ENCODE measurements around the gene SLX4IP. TPM values are rescaled to one million over a fixed set of nuclear protein-coding genes. Genes with fewer than 3 reads are reported as not detected.
A peak's percentile ranks its signal among the peaks of the same experiment; 100 is the strongest.

The SLX4IP gene
- total RNA-seq, 4 donors from 2014 or later = 6.3 to 8.3 (median 7.4) TPM

DNA sequence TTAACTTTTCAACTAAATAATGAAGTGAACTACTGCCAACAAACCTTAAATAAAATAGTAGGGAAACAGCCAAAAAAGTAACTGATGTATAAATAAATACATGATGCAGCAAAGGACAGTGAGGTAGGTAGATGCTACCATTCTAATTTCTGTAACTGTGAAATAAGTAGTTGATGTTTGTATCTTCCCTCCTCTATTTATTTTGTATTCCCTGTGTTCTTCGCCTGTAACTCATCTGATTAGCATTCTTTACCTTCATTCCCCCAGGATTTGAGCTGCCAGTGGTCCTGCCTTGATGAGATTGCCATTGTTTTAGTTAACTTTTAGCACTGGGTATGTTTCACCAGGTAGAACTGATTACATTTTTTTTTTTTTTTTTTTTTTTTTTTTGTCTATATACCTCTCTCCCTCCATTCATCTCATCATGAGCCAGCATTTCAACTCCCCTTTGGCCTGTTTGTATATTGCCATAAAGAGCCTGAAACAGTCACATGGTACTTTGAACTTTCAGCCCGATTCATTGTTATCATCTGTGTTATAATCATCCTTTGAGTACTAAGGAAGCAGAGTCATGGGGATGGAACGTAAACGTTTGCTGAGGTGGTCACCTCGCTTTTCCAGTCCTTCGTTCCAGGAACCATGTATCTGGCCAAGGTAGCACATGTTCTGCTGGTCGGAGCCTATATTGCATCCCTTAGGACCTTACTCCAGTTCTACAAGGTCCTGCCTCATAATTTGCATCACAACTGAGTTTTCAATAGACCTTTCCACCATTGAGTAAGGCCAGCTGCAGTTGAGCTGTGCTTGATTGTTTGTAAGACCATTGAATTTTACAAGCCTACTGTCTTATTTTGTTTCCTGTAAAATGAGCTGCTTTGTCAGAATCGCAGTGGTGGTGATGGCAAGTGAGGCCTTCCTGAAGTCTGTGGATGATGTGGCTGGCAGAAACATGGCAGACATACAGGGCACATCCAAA is 131.1 kb downstream of the SLX4IP start:
- intact Hi-C loops (cut with DNase I) = no loop called here
- H3K27ac ChIP-seq = peak overlapping the region in 2 of 3 donors; percentile 27 to 56
- 82 to 93% methylated on average over 7 to 8 of the region's 8 CpGs for WGBS, 2 donors

DNA sequence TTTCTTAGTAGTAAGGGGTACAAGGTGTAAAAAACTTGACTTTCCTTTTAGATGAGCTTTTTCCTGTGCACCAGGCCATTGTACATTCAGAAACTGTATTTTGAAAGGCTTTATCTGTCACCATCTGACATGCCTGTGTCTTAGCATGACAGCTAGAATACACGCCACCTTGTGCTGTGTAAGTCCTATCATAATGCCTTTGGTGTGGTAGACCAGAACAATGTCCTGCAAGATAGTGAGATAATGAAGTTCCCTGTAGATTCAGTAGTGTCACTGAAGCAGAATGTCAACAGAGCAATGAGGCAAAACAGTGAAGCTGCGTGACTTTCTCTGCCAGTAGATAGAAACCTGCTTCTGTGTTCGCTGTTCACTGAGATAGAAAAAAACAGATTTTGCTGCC is 132.9 kb downstream of the SLX4IP start:
- DNase-seq = peak in 1 of 2 donors; percentile 17
- Histone ChIP-seq H3K4me1 (peaks cover 9 to 18% of the 10 kb centered on the region in 2 donors), H3K9me3 (no peaks in the 10 kb centered on the region), H3K36me3 (no peaks in the 10 kb centered on the region), H3K27ac (peak overlapping the region in 2 of 3 donors; percentile 18 to 24), H3K4me3 (replicated peaks in 1 of 3) (no peak overlapping the region), H3K27me3 (no peaks in the 10 kb centered on the region)
- no peak for TF ChIP-seq POLR2A (IDR thresholded peaks at IDR 0.05)
- TF ChIP-seq, protein P1, sequence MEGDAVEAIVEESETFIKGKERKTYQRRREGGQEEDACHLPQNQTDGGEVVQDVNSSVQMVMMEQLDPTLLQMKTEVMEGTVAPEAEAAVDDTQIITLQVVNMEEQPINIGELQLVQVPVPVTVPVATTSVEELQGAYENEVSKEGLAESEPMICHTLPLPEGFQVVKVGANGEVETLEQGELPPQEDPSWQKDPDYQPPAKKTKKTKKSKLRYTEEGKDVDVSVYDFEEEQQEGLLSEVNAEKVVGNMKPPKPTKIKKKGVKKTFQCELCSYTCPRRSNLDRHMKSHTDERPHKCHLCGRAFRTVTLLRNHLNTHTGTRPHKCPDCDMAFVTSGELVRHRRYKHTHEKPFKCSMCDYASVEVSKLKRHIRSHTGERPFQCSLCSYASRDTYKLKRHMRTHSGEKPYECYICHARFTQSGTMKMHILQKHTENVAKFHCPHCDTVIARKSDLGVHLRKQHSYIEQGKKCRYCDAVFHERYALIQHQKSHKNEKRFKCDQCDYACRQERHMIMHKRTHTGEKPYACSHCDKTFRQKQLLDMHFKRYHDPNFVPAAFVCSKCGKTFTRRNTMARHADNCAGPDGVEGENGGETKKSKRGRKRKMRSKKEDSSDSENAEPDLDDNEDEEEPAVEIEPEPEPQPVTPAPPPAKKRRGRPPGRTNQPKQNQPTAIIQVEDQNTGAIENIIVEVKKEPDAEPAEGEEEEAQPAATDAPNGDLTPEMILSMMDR (IDR thresholded peaks at IDR 0.05) = no peak
- intact Hi-C loops (cut with DNase I) = no loop called here
- 63 to 71% methylated on average over 3 of the region's 3 CpGs for WGBS, 2 donors

More for the DNA sequence above, 131.1 kb downstream of the SLX4IP start:
- no peak for DNase-seq
- H3K9me3 ChIP-seq = no peaks in the 10 kb centered on the region
- no peak overlapping the region for H3K4me3 ChIP-seq (replicated peaks in 1 of 3)
- no peaks in the 10 kb centered on the region for H3K27me3 ChIP-seq
- TF ChIP-seq POLR2A (IDR thresholded peaks at IDR 0.05) = no peak
- TF ChIP-seq, protein P1 (IDR thresholded peaks at IDR 0.05) = no peak
- peaks cover 8 to 9% of the 10 kb centered on the region in 2 donors for H3K4me1 ChIP-seq
- H3K36me3 ChIP-seq = no peaks in the 10 kb centered on the region

DNA sequence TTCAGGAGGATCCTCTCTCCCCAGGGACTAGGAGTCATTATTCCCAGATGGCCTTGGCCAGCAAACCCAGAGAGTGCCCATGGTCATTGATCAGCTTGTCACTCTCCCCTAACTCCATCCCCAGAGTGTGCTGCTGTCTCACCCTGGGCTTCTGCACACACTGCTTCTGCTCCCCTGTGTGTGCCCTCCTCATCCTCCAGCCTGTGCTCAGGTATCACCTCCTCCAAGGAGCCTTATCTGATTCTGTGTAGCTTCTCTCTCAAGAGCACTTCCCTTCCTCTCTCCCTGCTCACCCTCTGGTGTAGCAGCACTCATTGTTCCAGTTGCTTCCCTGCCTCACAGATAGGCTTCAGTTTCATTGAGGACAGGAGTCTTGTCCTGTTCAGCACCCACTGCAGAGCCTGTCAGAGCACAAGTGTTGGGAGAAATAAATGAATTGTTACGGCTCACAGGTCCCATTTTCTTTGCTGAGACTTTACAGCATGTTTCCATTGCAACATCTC is 136.3 kb downstream of the SLX4IP start:
- 88 to 93% methylated on average over 1 of the region's 1 CpG for WGBS, 2 donors
- H3K36me3 ChIP-seq = no peaks in the 10 kb centered on the region
- TF ChIP-seq, protein P1 (IDR thresholded peaks at IDR 0.05) = no peak
- no peak for TF ChIP-seq POLR2A (IDR thresholded peaks at IDR 0.05)
- intact Hi-C loops (cut with DNase I) = no loop called here
- no peaks in the 10 kb centered on the region for H3K9me3 ChIP-seq
- peaks cover 17 to 36% of the 10 kb centered on the region in 2 donors for H3K4me1 ChIP-seq
- H3K4me3 ChIP-seq (replicated peaks in 1 of 3) = no peak overlapping the region
- H3K27me3 ChIP-seq = no peaks in the 10 kb centered on the region
- no peak for DNase-seq
- no peak overlapping the region for H3K27ac ChIP-seq

DNA sequence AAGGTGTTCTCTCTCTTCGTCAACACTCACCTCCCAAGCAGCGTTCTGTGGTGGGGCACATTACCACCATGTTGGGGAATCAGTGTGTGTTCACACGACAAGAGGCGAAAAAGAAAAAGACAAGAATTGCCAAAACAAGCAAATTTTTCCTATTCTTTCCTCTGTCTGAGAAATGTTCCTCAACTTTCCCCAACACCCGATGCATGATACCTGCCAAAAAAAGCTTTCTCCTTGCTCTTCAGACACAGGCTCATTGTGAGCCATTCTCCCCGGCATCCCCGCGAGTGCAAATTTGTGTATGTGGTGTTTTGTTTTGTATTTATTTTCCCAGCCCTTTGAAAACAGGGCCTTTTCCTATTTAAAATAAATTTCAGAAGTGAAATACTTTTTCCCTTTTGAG is 137.7 kb downstream of the SLX4IP start:
- no peak overlapping the region for H3K27ac ChIP-seq
- H3K4me3 ChIP-seq (replicated peaks in 1 of 3) = no peak overlapping the region
- no peaks in the 10 kb centered on the region for H3K27me3 ChIP-seq
- DNase-seq = no peak
- peaks cover 17 to 36% of the 10 kb centered on the region in 2 donors for H3K4me1 ChIP-seq
- H3K9me3 ChIP-seq = no peaks in the 10 kb centered on the region
- 88 to 93% methylated on average over 8 of the region's 8 CpGs for WGBS, 2 donors
- intact Hi-C loops (cut with DNase I) = no loop called here
- no peaks in the 10 kb centered on the region for H3K36me3 ChIP-seq
- TF ChIP-seq, protein P1 (IDR thresholded peaks at IDR 0.05) = no peak
- no peak for TF ChIP-seq POLR2A (IDR thresholded peaks at IDR 0.05)
